Smooth muscle cell (in vitro differentiated cells): ENCODE data around the gene PHLDA3. TPM values are rescaled to one million over a fixed set of nuclear protein-coding genes. Genes with fewer than 3 reads are reported as not detected.
A peak's percentile ranks its signal among the peaks of the same experiment; 100 is the strongest.
"Not testable (repeated sequence)": the region's sequence is repeated elsewhere in the genome, so short reads cannot be mapped to it uniquely, and the experiment has no call there.

Experiments used
- DNase-seq: peaks from one replicate; lab custom pipeline; 2025; ENCODE audit not compliant: unreplicated experiment; lab: John Stamatoyannopoulos, UW
- H2AFZ ChIP-seq: fragments of 200-600 bp; sonication (generic); 2 replicates; pipeline ENCODE4 v1.6.0; 2016; ENCODE audit warnings: antibody characterized with exemption, low read depth, mild to moderate bottlenecking
- H3F3A ChIP-seq: fragments of 200-600 bp; sonication (generic); 2 replicates; pipeline ENCODE4 v1.6.0; 2017; ENCODE audit warnings: antibody characterized with exemption, low read depth
- H3K27ac ChIP-seq: fragments of 200-600 bp; sonication (generic); 2 replicates; pipeline ENCODE4 v1.5.1; 2016; ENCODE audit warnings: low read depth, mild to moderate bottlenecking
- H3K27me3 ChIP-seq: fragments of 200-600 bp; sonication (generic); 2 replicates; pipeline ENCODE4 v1.6.1; 2016; ENCODE audit warnings: low read depth, mild to moderate bottlenecking
- H3K36me3 ChIP-seq: fragments of 200-600 bp; sonication (generic); 2 replicates; pipeline ENCODE4 v1.5.1; 2016; ENCODE audit warnings: low read depth
- H3K4me1 ChIP-seq: fragments of 200-600 bp; sonication (generic); 2 replicates; pipeline ENCODE4 v1.5.1; 2016; ENCODE audit warnings: low read depth
- H3K4me2 ChIP-seq: fragments of 200-600 bp; sonication (generic); 2 replicates; pipeline ENCODE4 v1.6.0; 2016; ENCODE audit warnings: mild to moderate bottlenecking
- H3K4me3 ChIP-seq: fragments of 200-600 bp; sonication (generic); 2 replicates; pipeline ENCODE4 v1.5.1; 2016; ENCODE audit warnings: mild to moderate bottlenecking
- H3K79me2 ChIP-seq: fragments of 200-600 bp; sonication (generic); 2 replicates; pipeline ENCODE4 v1.6.0; 2016; ENCODE audit warnings: low read depth, mild to moderate bottlenecking
- H3K9ac ChIP-seq: fragments of 200-600 bp; sonication (generic); 2 replicates; pipeline ENCODE4 v1.6.0; 2016; ENCODE audit warnings: low read depth
- H3K9me3 ChIP-seq: fragments of 200-600 bp; sonication (generic); replicated peaks from 2 replicates; pipeline ENCODE4 v1.5.1; 2016; ENCODE audit warnings: low read depth
- H4K20me1 ChIP-seq: fragments of 200-600 bp; sonication (generic); 2 replicates; pipeline ENCODE4 v1.6.0; 2016; ENCODE audit warnings: low read depth
- WGBS: methylation state at CpG from one replicate; pipeline ENCODE4 v1.1.7; 2016; ENCODE audit warnings: low lambda C conversion rate; 5-methylcytosine and 5-hydroxymethylcytosine counted together
- polyA plus RNA-seq: library from polyadenylated mRNA; unstranded; fragments of >200 nt; fragmentation: Nextera tagmentation; extraction: Ambion mirVana; gene quantifications from 2 replicates; pipeline ENCODE4 v1.2.1, GENCODE V29; 2016
- total RNA-seq: library from RNA; depleted of rRNA; stranded (reverse); fragments of >200 nt; gene quantifications from 2 replicates; pipeline ENCODE4 v1.2.3, GENCODE V29; 2014
- TF ChIP-seq, protein P1 (sequence below): fragments of 200-600 bp; sonication (generic); IDR thresholded peaks from 2 replicates; pipeline ENCODE4 v1.5.1; 2017; ENCODE audit warnings: borderline replicate concordance, mild to moderate bottlenecking, antibody characterized with exemption; ENCODE audit not compliant: insufficient read depth, poor library complexity, severe bottlenecking

The PHLDA3 gene
- total and polyA plus RNA-seq, 2 experiments from 2014 or later = 87.8 to 340 TPM

DNA sequence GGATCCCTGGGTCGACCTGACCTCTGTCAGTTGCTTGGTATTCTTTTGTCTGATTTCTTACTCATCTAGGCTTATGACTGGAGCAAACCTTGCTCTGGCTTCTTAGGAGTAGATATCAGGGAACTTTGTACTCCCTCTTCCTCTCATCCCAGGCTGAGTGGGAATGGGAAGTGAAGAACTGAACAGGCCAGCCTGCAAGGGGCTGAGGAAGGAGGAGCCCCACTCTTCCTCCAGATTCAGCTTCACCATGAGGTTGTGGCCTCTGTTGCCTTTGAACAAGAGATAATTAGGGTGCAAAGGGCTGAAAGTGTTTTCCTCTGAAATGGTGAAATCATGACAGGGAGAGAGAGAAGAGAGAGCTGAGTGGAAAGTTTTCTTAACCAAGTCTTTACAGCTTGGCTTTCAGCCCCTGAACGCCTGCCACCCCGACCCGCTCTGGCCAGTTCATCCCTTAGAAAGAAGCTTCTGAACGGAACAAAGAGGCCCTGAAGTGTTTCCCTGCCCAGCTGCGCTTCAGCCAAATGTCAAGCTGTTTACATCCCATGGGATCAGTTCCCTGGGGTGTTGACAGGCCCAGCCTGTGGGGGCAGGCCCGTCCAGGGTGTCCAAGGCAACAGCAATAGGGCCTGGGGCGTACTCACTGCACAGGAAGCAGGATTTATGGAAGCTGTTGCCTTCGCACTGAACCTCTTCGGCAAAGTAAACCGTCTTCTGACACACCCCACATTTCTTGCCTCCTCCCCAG is 26.7 kb upstream of the PHLDA3 start:
- DNase-seq = no peak
- Histone ChIP-seq H3K9ac (peak overlapping the region; percentile 61), H3F3A (peaks cover 31% of the 10 kb centered on the region), H3K27ac (peak overlapping the region; percentile 82), H3K36me3 (peaks cover 5% of the 10 kb centered on the region), H3K4me2 (peak overlapping the region; percentile 68), H3K4me1 (peaks cover 37% of the 10 kb centered on the region), H3K27me3 (no peaks in the 10 kb centered on the region), H2AFZ (no peak overlapping the region), H3K79me2 (peaks cover 72% of the 10 kb centered on the region), H3K4me3 (no peak overlapping the region), H3K9me3 (no peaks in the 10 kb centered on the region), H4K20me1 (peaks cover 87% of the 10 kb centered on the region)
- WGBS = 19% methylated on average over 11 of the region's 11 CpGs
- TF ChIP-seq, protein P1, sequence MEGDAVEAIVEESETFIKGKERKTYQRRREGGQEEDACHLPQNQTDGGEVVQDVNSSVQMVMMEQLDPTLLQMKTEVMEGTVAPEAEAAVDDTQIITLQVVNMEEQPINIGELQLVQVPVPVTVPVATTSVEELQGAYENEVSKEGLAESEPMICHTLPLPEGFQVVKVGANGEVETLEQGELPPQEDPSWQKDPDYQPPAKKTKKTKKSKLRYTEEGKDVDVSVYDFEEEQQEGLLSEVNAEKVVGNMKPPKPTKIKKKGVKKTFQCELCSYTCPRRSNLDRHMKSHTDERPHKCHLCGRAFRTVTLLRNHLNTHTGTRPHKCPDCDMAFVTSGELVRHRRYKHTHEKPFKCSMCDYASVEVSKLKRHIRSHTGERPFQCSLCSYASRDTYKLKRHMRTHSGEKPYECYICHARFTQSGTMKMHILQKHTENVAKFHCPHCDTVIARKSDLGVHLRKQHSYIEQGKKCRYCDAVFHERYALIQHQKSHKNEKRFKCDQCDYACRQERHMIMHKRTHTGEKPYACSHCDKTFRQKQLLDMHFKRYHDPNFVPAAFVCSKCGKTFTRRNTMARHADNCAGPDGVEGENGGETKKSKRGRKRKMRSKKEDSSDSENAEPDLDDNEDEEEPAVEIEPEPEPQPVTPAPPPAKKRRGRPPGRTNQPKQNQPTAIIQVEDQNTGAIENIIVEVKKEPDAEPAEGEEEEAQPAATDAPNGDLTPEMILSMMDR = no peak

DNA sequence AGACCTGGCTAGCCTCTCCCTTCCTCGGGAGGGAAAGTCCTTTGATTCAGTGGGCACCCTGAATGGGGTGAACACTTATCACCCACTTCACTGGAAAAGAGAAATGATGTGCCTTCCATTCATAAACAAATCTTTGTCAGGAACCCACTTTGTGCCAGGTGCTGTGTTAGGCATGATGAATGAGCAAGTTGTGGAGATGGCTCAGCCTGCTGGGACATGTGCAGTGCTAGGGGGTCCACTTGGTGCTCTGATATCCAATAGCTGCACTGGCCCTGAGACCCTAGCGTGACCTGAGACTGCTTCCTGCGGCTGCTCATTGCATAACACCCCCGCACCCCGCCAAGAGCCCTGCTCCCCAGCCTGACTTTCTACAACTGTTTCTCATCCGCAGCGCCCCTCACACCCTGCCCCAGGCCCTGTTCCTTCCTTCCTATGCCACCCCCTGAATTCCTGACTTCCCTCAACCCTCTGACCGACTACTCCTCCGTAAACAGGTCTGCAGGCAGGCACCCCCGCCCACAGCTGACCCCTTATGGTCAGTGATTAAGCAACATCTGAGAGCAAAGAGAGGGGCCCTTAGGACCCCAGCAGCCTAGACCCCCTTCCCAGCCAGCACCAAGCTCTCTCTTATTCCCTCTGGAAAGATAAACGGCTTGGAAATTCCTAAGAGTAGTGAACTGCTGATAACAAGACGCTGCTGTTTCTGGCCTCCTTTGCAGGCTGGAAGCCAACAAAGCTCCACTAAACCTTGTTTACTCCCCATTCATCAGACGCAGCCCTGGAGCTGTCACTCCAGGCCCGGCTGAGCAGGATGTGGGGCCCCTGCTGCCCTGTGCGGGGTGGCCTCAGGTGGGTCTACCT is 25.0 kb upstream of the PHLDA3 start:
- H3K27ac ChIP-seq = peak overlapping the region; percentile 82
- peaks cover 61% of the 10 kb centered on the region for H3K79me2 ChIP-seq
- H2AFZ ChIP-seq = no peak overlapping the region
- TF ChIP-seq, protein P1 = no peak
- H3K4me3 ChIP-seq = no peak overlapping the region
- H4K20me1 ChIP-seq = peaks cover 88% of the 10 kb centered on the region
- peaks cover 28% of the 10 kb centered on the region for H3K4me1 ChIP-seq
- H3K9me3 ChIP-seq = no peaks in the 10 kb centered on the region
- no peaks in the 10 kb centered on the region for H3K27me3 ChIP-seq
- WGBS = 28% methylated on average over 11 of the region's 15 CpGs
- H3F3A ChIP-seq = peaks cover 42% of the 10 kb centered on the region
- H3K36me3 ChIP-seq = peaks cover 5% of the 10 kb centered on the region
- H3K9ac ChIP-seq = no peak overlapping the region
- peak overlapping the region; percentile 78 for H3K4me2 ChIP-seq
- DNase-seq = no peak

DNA sequence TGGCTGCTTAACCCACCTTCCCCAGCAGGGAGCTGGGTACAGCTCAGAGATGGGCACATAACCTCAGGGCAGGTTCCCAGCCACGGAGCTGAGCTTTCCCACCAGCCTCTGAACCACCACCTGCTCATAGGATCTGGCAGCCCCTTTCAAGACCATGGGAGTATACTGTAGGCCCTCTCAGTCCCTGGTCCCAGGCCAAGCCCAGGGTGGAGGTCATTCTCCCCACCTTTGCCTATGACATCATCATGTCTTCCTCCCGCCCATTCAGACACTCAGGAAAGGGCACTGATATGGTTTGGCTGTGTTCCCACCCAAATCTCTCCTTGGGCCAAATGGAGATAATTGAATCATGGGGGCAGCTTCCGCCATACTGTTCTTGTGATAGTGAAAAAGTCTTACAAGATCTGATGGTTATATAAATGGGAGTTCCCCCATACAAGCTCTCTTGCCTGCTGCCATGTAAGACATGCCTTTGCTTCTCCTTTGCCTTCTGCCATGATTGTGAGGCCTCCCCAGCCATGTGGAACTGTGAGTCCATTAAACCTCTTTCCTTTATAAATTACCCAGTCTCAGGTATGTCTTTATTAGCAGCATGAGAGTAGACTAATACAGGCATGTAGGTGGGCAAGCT is 24.2 kb upstream of the PHLDA3 start:
- H3K9ac ChIP-seq, DNase-seq, H3K36me3 ChIP-seq, H2AFZ ChIP-seq, H3K9me3 ChIP-seq, H3K4me2 ChIP-seq, H3K4me3 ChIP-seq, H3K27me3 ChIP-seq: not testable (repeated sequence)
- peaks cover 82% of the 10 kb centered on the region for H4K20me1 ChIP-seq
- H3K27ac ChIP-seq = peak overlapping the region; percentile 82
- WGBS = 94% methylated on average over 3 of the region's 3 CpGs
- H3K79me2 ChIP-seq = peaks cover 52% of the 10 kb centered on the region
- H3K4me1 ChIP-seq = peaks cover 28% of the 10 kb centered on the region
- H3F3A ChIP-seq = peaks cover 45% of the 10 kb centered on the region
